Endothelial cell of umbilical vein (primary cell): ENCODE results near the gene TRIM65. TPM values are rescaled to one million over a fixed set of nuclear protein-coding genes. Genes with fewer than 3 reads are reported as not detected.

Source experiments
- BruUV-seq: library from RNA; stranded (reverse); fragments of 400-500 nt; replicated peaks from 2 replicates; lab custom pipeline; 2021; lab: Mats Ljungman, UMichigan
- CTCF ChIA-PET: fragments of 300-600, 350-600 bp; sonication (Branson Sonifier 250); formaldehyde crosslinking; loops from one replicate; lab custom pipeline; 2021; ENCODE audit warnings: antibody characterized with exemption, inconsistent platforms; lab: Charles Lee
- POLR2A ChIA-PET: fragments of 300-600, 350-600 bp; sonication (Branson Sonifier 250); formaldehyde crosslinking; loops from one replicate; lab custom pipeline; 2021; ENCODE audit warnings: antibody characterized with exemption, inconsistent platforms; lab: Charles Lee
- DNase-seq: peaks from one replicate; pipeline ENCODE4 v3.0.0-alpha.2; 2011; ENCODE audit warnings: low read depth, low spot score
- FAIRE-seq: peaks from 2 replicates; lab custom pipeline; 2011; peaks lifted over from hg19 to GRCh38; lab: Jason Lieb, UNC
- H2AFZ ChIP-seq: 2 replicates; pipeline ENCODE4 v1.6.0; 2012; ENCODE audit warnings: low read depth, low read length, control low read depth, inconsistent platforms
- H3K27ac ChIP-seq: 2 replicates; pipeline ENCODE4 v1.5.1; 2011; ENCODE audit warnings: low read depth, mild to moderate bottlenecking, control low read depth, low read length, moderate library complexity; ENCODE audit not compliant: insufficient read depth
- H3K27me3 ChIP-seq, 2 experiments: 2 replicates each; pipeline versions ENCODE4 v1.6.0 to v1.6.1; 2011; ENCODE audit warnings: low read length in 2 of 2, mixed read lengths in 1 of 2; ENCODE audit not compliant: control insufficient read depth in 2 of 2, insufficient read depth in 2 of 2
- H3K36me3 ChIP-seq, 2 experiments: 2 replicates in 1 of 2; 3 replicates in 1 of 2; pipeline ENCODE4 v1.5.1; 2011; ENCODE audit warnings: low read length in 2 of 2, mild to moderate bottlenecking in 1 of 2, moderate library complexity in 1 of 2; ENCODE audit not compliant: control insufficient read depth in 2 of 2, insufficient read depth in 2 of 2; ENCODE audit errors: extremely low read depth in 1 of 2
- H3K4me1 ChIP-seq: 3 replicates; pipeline ENCODE4 v1.5.1; 2011; ENCODE audit warnings: mild to moderate bottlenecking, low read length; ENCODE audit not compliant: control insufficient read depth, insufficient read depth; ENCODE audit errors: extremely low read depth
- H3K4me2 ChIP-seq: 2 replicates; pipeline ENCODE4 v1.6.1; 2011; ENCODE audit warnings: low read length, control low read depth, mixed read lengths; ENCODE audit not compliant: insufficient read depth
- H3K4me3 ChIP-seq, 3 experiments: fragments of 200-600 bp in 1 of 3; sonication (generic), shearing (Covaris generic) in 1 of 3; replicated peaks in 1 of 3; 2 replicates each; pipeline ENCODE4 v1.5.1; 2011 to 2016; ENCODE audit warnings: control low read depth in 3 of 3, low read length in 3 of 3, mild to moderate bottlenecking in 2 of 3, inconsistent platforms in 1 of 3, low read depth in 1 of 3, moderate library complexity in 1 of 3; ENCODE audit not compliant: insufficient read depth in 1 of 3
- H3K79me2 ChIP-seq: 2 replicates; pipeline ENCODE4 v1.6.0; 2012; ENCODE audit warnings: low read length, inconsistent platforms; ENCODE audit not compliant: control insufficient read depth, insufficient read depth
- H3K9ac ChIP-seq: replicated peaks from 2 replicates; pipeline ENCODE3; 2011; ENCODE audit warnings: low read length, control low read depth; ENCODE audit not compliant: insufficient read depth; ENCODE audit errors: extremely low read depth
- H3K9me1 ChIP-seq: replicated peaks from 3 replicates; pipeline ENCODE4 v1.6.0; 2011; ENCODE audit warnings: mild to moderate bottlenecking, low read length; ENCODE audit not compliant: control insufficient read depth, insufficient read depth; ENCODE audit errors: extremely low read depth
- H3K9me3 ChIP-seq: replicated peaks from 2 replicates; pipeline ENCODE4 v1.5.1; 2012; ENCODE audit warnings: low read length, inconsistent platforms; ENCODE audit not compliant: control insufficient read depth, insufficient read depth
- H4K20me1 ChIP-seq: replicated peaks from 2 replicates; pipeline ENCODE3; 2011; ENCODE audit warnings: mild to moderate bottlenecking, low read length; ENCODE audit not compliant: control insufficient read depth, insufficient read depth; ENCODE audit errors: extremely low read depth
- CTCF ChIP-seq, 2 donors: IDR thresholded peaks; 1 replicate in 1 of 2; 2 replicates in 1 of 2; pipeline ENCODE4 v1.5.1; 2011; ENCODE audit warnings: low read length in 2 of 2, mild to moderate bottlenecking in 2 of 2, moderate library complexity in 2 of 2, control low read depth in 1 of 2, inconsistent platforms in 1 of 2, low read depth in 1 of 2; ENCODE audit not compliant: insufficient read depth in 1 of 2; ENCODE audit errors: extremely low read depth in 1 of 2
- GATA2 ChIP-seq: IDR thresholded peaks from 2 replicates; pipeline ENCODE4 v1.7.0; 2011; ENCODE audit warnings: low read depth, mild to moderate bottlenecking, moderate library complexity, mixed read lengths, low read length; ENCODE audit not compliant: insufficient read length, insufficient read depth
- MYC ChIP-seq: IDR thresholded peaks from one replicate; pipeline ENCODE4 v1.6.1; 2011; ENCODE audit warnings: mild to moderate bottlenecking, low read depth, low read length
- dilution Hi-C: fragments of 300-500 bp; cut with MboI; formaldehyde crosslinking; loops from one replicate; pipeline ENCODE4 v1.15.0; 2019; ENCODE audit warnings: low sequenced_read_pairs; ENCODE audit not compliant: extremely low pct_ligation_motif_present
- intact Hi-C: fragments of 100-400 bp; cut with micrococcal nuclease; formaldehyde crosslinking; loops from one replicate; pipeline ENCODE4 v1.10.0; 2022
- polyA plus RNA-seq, 4 experiments: library from polyadenylated mRNA; depleted of rRNA in 3 of 4; stranded (reverse) in 3 of 4; unstranded in 1 of 4; fragments of >200 nt; gene quantifications; 2 replicates each; pipeline versions ENCODE4 v1.2.1 to v1.2.3, GENCODE V29; 2011 to 2012; ENCODE audit warnings: missing spikeins in 1 of 4
- total RNA-seq: library from RNA; stranded (reverse); gene quantifications from 2 replicates; pipeline ENCODE4 v1.2.3, GENCODE V29; 2021

The TRIM65 gene
- total and polyA plus RNA-seq, 2 donors (not counting 3 experiments of a cell fraction or from before 2014, with no cell fraction given) = 19.3 to 33.5 TPM

DNA sequence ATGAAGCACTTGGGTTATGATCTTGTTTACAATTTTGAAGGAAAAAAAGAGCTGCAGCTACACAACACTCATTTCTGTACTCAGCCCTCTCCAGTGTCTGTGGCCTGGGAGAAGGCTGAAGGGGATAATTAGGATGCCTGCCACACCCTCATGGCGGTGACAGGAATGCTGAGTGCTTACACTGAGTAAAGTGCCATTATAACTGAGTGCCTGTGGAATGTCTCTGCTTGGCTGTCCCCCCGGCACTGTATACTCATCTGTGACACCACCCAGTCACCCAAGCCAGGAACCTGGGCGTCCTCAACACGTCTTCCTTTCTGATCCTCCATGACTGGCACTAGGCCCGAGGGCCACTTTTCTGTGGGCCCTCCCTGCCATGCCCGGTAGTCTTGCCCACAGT is 11.4 kb upstream of the TRIM65 start:
- no peak for FAIRE-seq
- no TSS peak for BruUV-seq

More for the DNA sequence above, 11.4 kb upstream of the TRIM65 start:
- H4K20me1 ChIP-seq = no peaks in the 10 kb centered on the region
- intact Hi-C loops (no loop called here), dilution Hi-C loops (no loop called here)
- H3K4me3 ChIP-seq = no peak overlapping the region
- no peaks in the 10 kb centered on the region for H3K27me3 ChIP-seq
- H3K9me1 ChIP-seq = no peaks in the 10 kb centered on the region
- TF ChIP-seq GATA2 (no peak), MYC (no peak), CTCF (IDR thresholded peaks at IDR 0.05; ENCODE audit: extremely low read depth in 1 of 2, insufficient read depth in 1 of 2, low read depth in 1 of 2, low read length in 2 of 2) (no peak)
- H3K4me1 ChIP-seq = peaks cover 11% of the 10 kb centered on the region
- ChIA-PET CTCF (interaction anchor here (0.8 kb wide), 2 partner anchors 98 to 106 kb away, joined by 3 to 5 read pairs; no protein-coding TSS in a partner anchor), POLR2A (no interaction called here)
- no peaks in the 10 kb centered on the region for H3K36me3 ChIP-seq
- no peak overlapping the region for H3K9ac ChIP-seq
- H3K79me2 ChIP-seq = peaks cover 9% of the 10 kb centered on the region
- H2AFZ ChIP-seq = no peak overlapping the region
- H3K27ac ChIP-seq = no peak overlapping the region
- H3K4me2 ChIP-seq = no peak overlapping the region
- H3K9me3 ChIP-seq = no peaks in the 10 kb centered on the region
- DNase-seq = no peak
